ENCODE measurements around the gene UNC93B1. TPM values are rescaled to one million over a fixed set of nuclear protein-coding genes. Genes with fewer than 3 reads are reported as not detected.

UNC93B1 gene
- total RNA-seq, 1 experiment from 2014 or later: 23.3 TPM

- H3T11ph ChIP-seq (ENCODE audit: low read length): no peak overlapping the region
- no peak overlapping the region for H3K9ac ChIP-seq (ENCODE audit: extremely low read depth, insufficient read length, low read length)
- H2BK120ac ChIP-seq (ENCODE audit: low read depth, low read length, poor library complexity, severe bottlenecking): no peak overlapping the region
- Mint-ChIP-seq H3K4me1 (peaks cover 21 to 22% of the 10 kb centered on the region in 2 experiments), H3K27ac (no peak overlapping the region), H3K4me3 (no peak overlapping the region), H3K27me3 (ENCODE audit: low read depth) (peaks cover 15% of the 10 kb centered on the region), H3K9me3 (no peaks in the 10 kb centered on the region; a peak in 1 of 5 replicates), H3K36me3 (ENCODE audit: insufficient read depth in 1 of 3, low read depth in 3 of 3) (peaks cover 0 to 6% (median 4%) of the 10 kb centered on the region in 3 experiments; a peak in 4 of 7 replicates)
- peak; percentile 8 for DNase-seq
- H4K5ac ChIP-seq (ENCODE audit: insufficient read length, low read depth, low read length): no peak overlapping the region
- H3K14ac ChIP-seq (ENCODE audit: insufficient read depth, low read length): no peak overlapping the region
- no peak for TF ChIP-seq CTCF (conservative IDR thresholded peaks at IDR 0.05)
- H3K23ac ChIP-seq (ENCODE audit: insufficient read length, low read depth, low read length): no peak overlapping the region
- H3K79me1 ChIP-seq (ENCODE audit: insufficient read depth, low read depth, low read length, poor library complexity, severe bottlenecking): no peaks in the 10 kb centered on the region
- no peak overlapping the region for H3K27ac ChIP-seq (ENCODE audit: insufficient read length, low read depth, low read length)
- H3K9me3 ChIP-seq (ENCODE audit: control insufficient read depth, low read depth, low read length): no peaks in the 10 kb centered on the region
- H4K91ac ChIP-seq (ENCODE audit: insufficient read length, low read depth, low read length): no peak overlapping the region
- peaks cover 3% of the 10 kb centered on the region for H3K23me2 ChIP-seq (ENCODE audit: insufficient read length, low read depth, low read length, poor library complexity, severe bottlenecking)
- H2BK12ac ChIP-seq (ENCODE audit: insufficient read length, low read depth, low read length): no peak overlapping the region
- no peak overlapping the region for H4K8ac ChIP-seq (replicated peaks; ENCODE audit: insufficient read length, low read depth, low read length)
- no peak overlapping the region for H3K4me2 ChIP-seq (ENCODE audit: insufficient read depth, insufficient read length, low read length)
- H4K20me1 ChIP-seq (ENCODE audit: control insufficient read depth, insufficient read depth, insufficient read length): no peaks in the 10 kb centered on the region
- no peak overlapping the region for H2BK5ac ChIP-seq (ENCODE audit: insufficient read length, low read length)
- no peak overlapping the region for H2BK20ac ChIP-seq (ENCODE audit: low read depth, low read length, poor library complexity, severe bottlenecking)
- H2AFZ ChIP-seq (ENCODE audit: low read length): no peak overlapping the region
- H3K18ac ChIP-seq (ENCODE audit: insufficient read length, low read depth, low read length): no peak overlapping the region
- H3K27me3 ChIP-seq (ENCODE audit: insufficient read depth, low read length): no peaks in the 10 kb centered on the region
- H2BK15ac ChIP-seq (ENCODE audit: low read depth, low read length): no peak overlapping the region; the same call in 1 of the 2 replicates
- no peaks in the 10 kb centered on the region for H3K79me2 ChIP-seq (ENCODE audit: insufficient read depth, low read length)
- H3K56ac ChIP-seq (ENCODE audit: insufficient read length, low read depth, low read length): no peak overlapping the region
- H3K4me1 ChIP-seq (ENCODE audit: insufficient read depth, low read length): no peaks in the 10 kb centered on the region; the same call in 1 of the 2 replicates
- WGBS (ENCODE audit: extremely low coverage, insufficient read length, low lambda C conversion rate): no CpG with 5 or more reads among the region's 9 CpGs
- no peak overlapping the region for H3K4ac ChIP-seq (ENCODE audit: low read depth, low read length)
- no peak overlapping the region for H2AK5ac ChIP-seq (ENCODE audit: insufficient read length, low read length)
These were observed 5.5 kb downstream of the UNC93B1 start for GRCh38 chr11:67998150-67999045.

Measured in H9 (cell line).